Hepatocyte (in vitro differentiated cells): ENCODE results near the gene SLCO2A1.

Source experiments
- CTCF ChIP-seq: fragments of 200-600 bp; sonication (generic); IDR thresholded peaks from 2 replicates; pipeline ENCODE4 v1.5.1; 2016; ENCODE audit warnings: antibody characterized with exemption, mild to moderate bottlenecking; ENCODE audit not compliant: poor library complexity
- EZH2 ChIP-seq: fragments of 200-600 bp; sonication (generic); IDR thresholded peaks from 2 replicates; pipeline ENCODE4 v1.6.1; 2016; ENCODE audit warnings: antibody characterized with exemption, mild to moderate bottlenecking, borderline replicate concordance
- EZH2phosphoT487 ChIP-seq: fragments of 200-600 bp; sonication (generic); IDR thresholded peaks from one replicate; pipeline ENCODE4 v1.6.1; 2018; ENCODE audit warnings: antibody characterized with exemption, mild to moderate bottlenecking, low read depth, moderate library complexity; ENCODE audit not compliant: unreplicated experiment, severe bottlenecking

DNA sequence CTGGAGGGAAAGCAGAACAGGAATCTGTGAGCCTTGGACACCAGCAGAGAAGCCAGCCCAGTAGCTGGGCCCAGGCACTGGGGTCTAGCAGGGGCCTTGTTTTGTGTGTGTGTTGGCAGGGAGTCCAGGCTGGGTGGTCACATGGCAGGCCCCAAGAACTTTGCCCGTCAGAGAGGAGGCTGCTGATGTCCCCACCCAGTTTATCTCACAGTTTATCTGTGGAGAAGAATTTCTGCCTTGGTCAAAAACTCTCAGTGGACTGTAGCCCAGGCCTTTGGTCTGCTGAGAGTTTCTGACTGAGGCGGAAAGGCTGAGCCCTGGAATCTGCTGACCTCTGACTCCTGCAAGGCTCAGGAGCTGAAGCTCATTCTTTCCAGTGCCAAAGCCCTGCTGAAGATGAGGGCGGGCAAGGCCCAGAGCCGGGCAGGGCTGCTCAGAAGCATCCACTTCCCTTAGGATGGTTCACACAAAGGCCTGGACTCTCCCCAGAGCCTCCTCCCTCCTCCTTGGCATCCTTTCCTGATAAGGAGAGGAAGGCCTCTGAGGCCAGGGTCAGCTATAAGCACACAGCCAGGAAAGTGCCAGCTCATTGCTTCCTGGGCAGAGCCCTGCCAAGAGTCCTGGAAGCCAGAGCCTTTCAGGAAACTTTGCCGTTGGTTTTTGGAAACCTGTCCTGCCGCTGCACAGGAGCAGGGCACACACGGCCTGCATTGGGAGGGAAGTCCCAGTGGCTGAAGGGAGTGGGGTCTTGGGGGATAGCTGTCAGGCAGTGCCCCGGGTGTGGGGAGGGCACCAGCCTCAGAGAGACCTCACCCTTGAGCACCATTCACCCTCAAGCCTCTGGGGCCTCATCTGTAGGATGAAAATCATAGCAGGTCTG, 37.2 kb upstream of the SLCO2A1 start:
- TF ChIP-seq CTCF (no peak), EZH2 (no peak), EZH2phosphoT487 (no peak)
